Stimulated activated CD4-positive, alpha-beta T cell treated with anti-CD3 and anti-CD28 coated beads, Interleukin-4, amount 100 ng/mL, for 4 hours (primary cell): ENCODE data around the gene SEC63.
A peak's percentile ranks its signal among the peaks of the same experiment; 100 is the strongest.

Experiments used
- DNase-seq, 2 experiments: peaks; one replicate each; pipeline ENCODE4 v3.0.0-alpha.2; 2020

Gene SEC63

GRCh38 chr6:107853230-107853629 lies 104.8 kb downstream of the SEC63 start:
- DNase-seq = no peak

DNA sequence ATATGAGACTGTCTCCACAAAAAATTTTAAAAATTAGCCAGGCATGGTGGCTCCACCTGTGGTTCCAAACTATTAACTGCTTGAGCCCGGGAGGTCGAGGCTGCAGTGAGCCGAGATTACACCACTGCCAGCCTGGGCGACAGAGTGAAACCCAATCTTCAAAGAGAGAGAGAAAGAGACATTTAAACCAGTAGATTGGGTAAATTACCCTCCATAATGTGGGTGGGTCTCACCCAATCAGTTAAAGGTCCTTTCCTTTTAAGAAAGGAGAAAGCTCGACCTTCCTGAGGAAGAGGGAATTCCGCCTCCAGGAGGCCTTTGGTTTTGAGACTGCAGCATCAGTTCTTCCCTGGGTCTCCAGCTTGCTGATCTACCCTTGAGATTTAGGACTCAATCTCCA lies 108.7 kb downstream of the SEC63 start:
- no peak for DNase-seq

GRCh38 chr6:107847844-107848802 lies 109.9 kb downstream of the SEC63 start:
- peak; percentile 64 to 80 for DNase-seq

DNA sequence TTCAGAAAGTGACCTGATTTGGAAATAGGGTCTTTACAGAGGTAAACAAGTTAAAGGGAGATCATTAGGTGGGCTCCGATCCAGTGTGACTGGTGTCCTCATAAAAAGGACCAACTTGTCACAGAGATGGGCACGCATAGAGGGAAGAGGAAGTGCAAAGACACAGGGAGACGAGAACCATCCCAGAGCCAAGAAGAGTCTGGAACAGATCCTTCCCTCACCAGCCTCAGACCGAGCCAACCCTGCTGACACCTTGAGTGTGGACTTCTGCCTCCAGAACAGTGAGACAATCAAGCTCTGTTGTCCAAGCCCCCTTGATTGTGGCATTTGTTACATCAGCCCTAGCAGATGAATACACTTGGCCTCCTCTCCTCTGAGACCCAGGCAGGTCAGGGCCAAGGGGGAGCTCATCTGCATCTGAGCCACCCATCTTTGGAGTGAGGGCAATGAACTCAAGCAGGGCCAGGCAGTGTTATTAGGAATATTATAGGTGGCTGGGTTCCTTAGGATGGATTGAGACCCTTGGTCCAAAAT lies 111.7 kb downstream of the SEC63 start:
- DNase-seq = no peak

DNA sequence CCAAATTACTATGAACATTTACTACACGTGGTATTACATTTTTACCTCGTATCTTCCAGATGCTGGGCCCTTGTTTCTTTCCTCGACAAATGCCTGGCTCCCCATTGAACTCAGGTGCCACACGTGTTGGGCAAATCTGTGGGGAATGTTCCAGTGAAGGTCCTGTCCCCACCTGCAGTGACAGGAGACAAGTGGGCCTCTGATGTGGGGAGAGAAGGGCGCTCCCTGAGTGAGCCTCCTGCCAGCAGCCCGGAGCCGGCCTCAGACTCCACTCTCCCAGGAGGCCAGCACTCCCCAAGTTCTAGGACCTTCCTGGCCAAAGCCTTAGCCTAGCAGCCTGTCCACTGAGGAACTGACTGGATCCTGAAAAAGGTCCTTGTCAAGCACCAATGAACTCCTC lies 112.2 kb downstream of the SEC63 start:
- DNase-seq = no peak

GRCh38 chr6:107843400-107843799 lies 114.6 kb downstream of the SEC63 start:
- DNase-seq = peak in 1 of 2 experiments; percentile 34

GRCh38 chr6:107841275-107841670 lies 116.7 kb downstream of the SEC63 start:
- no peak for DNase-seq

- DNase-seq = no peak
These were observed 117.3 kb downstream of the SEC63 start for GRCh38 chr6:107840636-107841274.

DNA sequence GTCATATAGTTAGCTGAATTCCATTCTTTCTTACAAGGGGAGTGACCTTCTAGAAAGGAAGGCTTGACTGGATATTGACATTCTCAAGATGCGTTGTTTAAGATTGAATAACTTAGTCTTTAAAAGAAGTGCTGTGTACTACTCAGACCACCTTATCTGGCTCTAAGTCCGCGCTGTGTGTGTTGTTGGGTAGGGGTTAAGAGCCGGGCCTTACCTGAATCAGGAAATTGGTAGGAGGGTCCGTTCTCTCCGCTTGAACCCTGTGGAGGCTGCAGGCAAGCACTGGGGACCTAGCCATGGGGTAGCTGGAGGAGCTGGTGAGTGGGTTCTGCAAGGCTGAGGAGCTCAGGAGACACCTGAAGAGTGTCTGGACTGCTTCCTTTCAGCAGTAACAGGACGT lies 124.9 kb downstream of the SEC63 start:
- no peak for DNase-seq

- no peak for DNase-seq
These were observed 125.6 kb downstream of the SEC63 start for GRCh38 chr6:107832151-107833056.

GRCh38 chr6:107830060-107830459 lies 127.9 kb downstream of the SEC63 start:
- DNase-seq = no peak

- no peak for DNase-seq
These were observed 130.5 kb downstream of the SEC63 start for GRCh38 chr6:107827541-107827940.

DNA sequence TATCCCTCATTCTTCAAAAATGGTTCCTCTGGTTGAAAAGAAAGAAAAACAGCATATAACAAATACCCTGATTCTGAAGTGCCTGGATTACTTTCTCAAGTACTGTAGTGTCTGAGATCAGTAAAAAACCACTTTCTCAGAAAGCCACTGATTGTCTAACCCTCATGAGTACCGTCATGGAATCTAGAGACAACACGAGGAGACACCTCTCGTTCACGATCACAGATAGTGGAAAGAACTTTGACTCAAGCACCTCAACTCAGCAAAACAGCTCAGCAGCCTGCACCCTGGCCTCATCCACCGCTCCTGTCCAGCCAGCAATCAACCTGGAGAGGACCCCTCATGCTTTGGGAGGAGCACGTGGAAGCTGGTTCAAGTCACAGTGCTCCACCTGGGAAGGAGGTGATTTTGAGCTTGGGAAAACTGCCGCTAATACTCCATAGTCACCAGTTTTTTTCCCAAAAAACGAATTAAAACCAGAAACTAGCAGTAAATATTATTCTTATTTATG lies 134.9 kb downstream of the SEC63 start:
- DNase-seq = peak; percentile 24 to 63

GRCh38 chr6:107822176-107823046 lies 135.6 kb downstream of the SEC63 start:
- DNase-seq = peak; percentile 18 to 69

DNA sequence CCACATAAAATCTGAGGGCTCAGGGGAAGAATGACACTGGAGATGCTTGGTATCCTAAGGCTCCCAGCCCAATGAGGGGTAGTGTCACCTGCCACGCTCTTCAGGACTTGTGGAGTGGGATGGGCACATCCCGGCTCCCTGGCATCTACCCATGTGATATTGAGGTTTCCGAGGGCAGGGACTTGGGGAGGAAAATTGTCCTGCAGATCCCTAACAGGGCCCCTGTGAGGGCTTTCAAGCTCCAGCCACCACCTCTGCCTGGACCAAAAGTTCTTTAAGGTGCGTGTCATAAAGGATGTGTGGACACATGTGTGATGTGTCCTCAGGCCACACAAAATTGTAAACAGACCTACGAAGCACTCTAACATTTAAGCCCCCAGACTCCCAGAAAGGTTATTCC lies 136.4 kb downstream of the SEC63 start:
- DNase-seq = no peak

GRCh38 chr6:107820338-107821261 lies 137.4 kb downstream of the SEC63 start:
- peak; percentile 18 to 33 for DNase-seq

DNA sequence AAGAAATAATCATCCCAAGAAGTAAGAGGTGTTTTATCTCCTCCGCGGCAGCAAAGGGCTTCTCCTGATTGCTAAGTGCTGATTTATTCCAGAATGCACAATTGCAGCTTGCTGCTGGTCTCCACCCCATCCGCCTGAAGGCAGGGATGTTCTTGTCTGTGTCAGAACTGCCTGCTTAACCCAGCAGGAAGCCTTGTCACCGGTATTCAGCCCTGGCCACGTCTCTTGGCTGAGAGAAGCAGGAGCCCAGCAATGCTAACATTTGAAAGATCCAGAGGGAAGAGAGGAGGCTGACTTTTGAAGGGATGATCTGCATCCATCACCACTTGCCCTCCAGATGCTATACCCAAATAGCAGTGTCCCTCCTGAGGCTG lies 138.1 kb downstream of the SEC63 start:
- peak in 1 of 2 experiments; percentile 11 for DNase-seq

- peak in 1 of 2 experiments; percentile 37 for DNase-seq
These were observed 138.8 kb downstream of the SEC63 start for GRCh38 chr6:107819217-107819616.

DNA sequence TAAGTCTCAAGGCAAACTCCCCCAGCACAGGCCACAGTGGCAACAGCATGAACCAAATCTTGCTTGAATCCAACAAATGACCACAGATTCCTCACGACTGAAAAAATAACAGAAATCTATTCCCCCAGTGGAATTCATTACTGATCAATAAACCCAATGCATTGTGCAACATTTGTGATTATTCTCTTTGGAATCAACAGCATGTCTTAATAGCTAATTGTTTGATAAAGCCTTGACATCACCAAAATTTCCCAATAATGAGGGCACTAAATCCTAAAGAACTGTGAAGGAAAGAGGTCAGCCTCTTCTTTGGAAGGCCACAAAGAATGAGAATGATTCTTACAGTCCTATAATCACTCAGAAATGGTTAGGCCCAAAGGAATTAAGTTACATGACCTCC lies 139.7 kb downstream of the SEC63 start:
- no peak for DNase-seq

DNA sequence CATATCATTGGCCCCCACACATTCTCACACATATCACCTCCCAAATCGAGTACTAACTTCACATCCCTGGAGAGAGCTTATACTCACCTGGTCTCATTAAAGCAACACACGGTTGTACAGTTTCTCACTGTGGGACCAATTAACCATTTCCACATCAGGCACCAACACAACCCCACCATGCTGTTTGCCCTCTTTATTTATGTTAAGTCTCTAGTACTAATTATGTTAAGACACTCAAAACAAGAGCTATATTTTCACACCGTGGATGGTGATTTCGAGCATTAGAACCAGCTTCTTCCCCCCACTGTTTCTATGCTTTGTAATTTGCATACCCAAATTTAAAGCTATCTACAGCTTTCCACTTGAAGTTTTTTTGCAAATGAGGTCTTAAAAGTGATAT lies 140.2 kb downstream of the SEC63 start:
- no peak for DNase-seq
